GM12878 (cell line): ENCODE results near the gene WDR64. TPM values are rescaled to one million over a fixed set of nuclear protein-coding genes. Genes with fewer than 3 reads are reported as not detected.
A peak's percentile ranks its signal among the peaks of the same experiment; 100 is the strongest.

Experiments used
- ATAC-seq: fragments of 200-7000 bp; cut with Tn5 transposase; 3 replicates; pipeline ENCODE4 v1.9.1; 2020; ENCODE audit warnings: mild to moderate bottlenecking, moderate library complexity
- BruUV-seq: library from RNA; stranded (reverse); fragments of 400-500 nt; replicated peaks from 2 replicates; lab custom pipeline; 2021; lab: Mats Ljungman, UMichigan
- CTCF ChIA-PET: fragments of 300-600 bp; sonication (Branson Sonifier 250); formaldehyde crosslinking; extraction: SDS; loops from one replicate; lab custom pipeline; 2021; ENCODE audit warnings: inconsistent platforms; lab: Yijun Ruan, JAX
- POLR2A ChIA-PET: fragments of 350-600 bp; formaldehyde crosslinking; extraction: SDS; loops from one replicate; lab custom pipeline; 2021; ENCODE audit warnings: inconsistent platforms; lab: Charles Lee
- RAD21 ChIA-PET: fragments of 300-600 bp; sonication (Branson Sonifier 250); formaldehyde crosslinking; loops from one replicate; lab custom pipeline; 2023; ENCODE audit warnings: antibody characterized with exemption; ENCODE audit not compliant: unreplicated experiment; lab: Charles Lee
- SMC1A ChIA-PET: fragments of 300-600 bp; sonication (Branson Sonifier 250); formaldehyde crosslinking; loops from one replicate; lab custom pipeline; 2023; ENCODE audit not compliant: unreplicated experiment, uncharacterized antibody; lab: Charles Lee
- DNase-seq: peaks from one replicate; pipeline ENCODE4 v3.0.0-alpha.2; 2011; ENCODE audit warnings: low read depth, low spot score
- FAIRE-seq: peaks from 3 replicates; lab custom pipeline; 2011; peaks lifted over from hg19 to GRCh38; lab: Jason Lieb, UNC
- H2AFZ ChIP-seq: 2 replicates; pipeline ENCODE4 v1.6.0; 2011; ENCODE audit warnings: low read depth, low read length, control low read depth; ENCODE audit not compliant: control insufficient read depth
- H3K27ac ChIP-seq: 2 replicates; pipeline ENCODE4 v1.5.1; 2011; ENCODE audit warnings: control low read depth; ENCODE audit not compliant: control insufficient read depth, insufficient read depth
- H3K27me3 ChIP-seq, 2 experiments: replicated peaks in 1 of 2; 2 replicates each; pipeline versions ENCODE4 v1.6.0 to v1.6.1; 2011; ENCODE audit warnings: low read length in 1 of 2; ENCODE audit not compliant: control insufficient read depth in 2 of 2, insufficient read depth in 2 of 2
- H3K36me3 ChIP-seq, 2 experiments: 2 replicates each; pipeline ENCODE4 v1.5.1; 2011; ENCODE audit warnings: low read length in 1 of 2; ENCODE audit not compliant: control insufficient read depth in 2 of 2, insufficient read depth in 2 of 2
- H3K4me1 ChIP-seq: 2 replicates; pipeline ENCODE4 v1.6.1; 2011; ENCODE audit warnings: mild to moderate bottlenecking, low read length, moderate library complexity, mixed read lengths; ENCODE audit not compliant: control insufficient read depth, insufficient read depth
- H3K4me2 ChIP-seq: 2 replicates; pipeline ENCODE4 v1.6.0; 2011; ENCODE audit warnings: control low read depth; ENCODE audit not compliant: control insufficient read depth, insufficient read depth
- H3K4me3 ChIP-seq: fragments of 200-600 bp; sonication (generic); 2 replicates; pipeline ENCODE4 v1.5.1; 2016
- H3K79me2 ChIP-seq: 2 replicates; pipeline ENCODE4 v1.6.0; 2011; ENCODE audit warnings: low read length; ENCODE audit not compliant: control insufficient read depth, insufficient read depth
- H3K9ac ChIP-seq: 2 replicates; pipeline ENCODE4 v1.8.0; 2011; ENCODE audit warnings: low read length, control low read depth, mixed read lengths; ENCODE audit not compliant: control insufficient read depth, insufficient read depth
- H3K9me3 ChIP-seq: replicated peaks from 3 replicates; pipeline ENCODE4 v1.5.1; 2011; ENCODE audit warnings: mild to moderate bottlenecking, low read length; ENCODE audit not compliant: control insufficient read depth, insufficient read depth
- H4K20me1 ChIP-seq: 2 replicates; pipeline ENCODE4 v1.6.0; 2011; ENCODE audit not compliant: control insufficient read depth, insufficient read depth
- GATAD2B ChIP-seq: fragments of 450-650 bp; conservative IDR thresholded peaks from 2 replicates; pipeline ENCODE4 v1.6.1; 2017; ENCODE audit warnings: low read depth, mild to moderate bottlenecking, moderate library complexity
- HDAC2 ChIP-seq: fragments of 200-600 bp; sonication (generic); IDR thresholded peaks from 2 replicates; pipeline ENCODE4 v1.6.1; 2017
- IRF5 ChIP-seq: fragments of 450-650 bp; IDR thresholded peaks from 2 replicates; pipeline ENCODE4 v1.6.1; 2017; ENCODE audit warnings: borderline replicate concordance
- MAX ChIP-seq: IDR thresholded peaks from 2 replicates; pipeline ENCODE4 v1.6.1; 2012; ENCODE audit warnings: low read depth, low read length, improper control_type of control experiment
- MYB ChIP-seq: fragments of 150-350 bp; IDR thresholded peaks from 2 replicates; pipeline ENCODE4 v1.6.1; 2014; ENCODE audit warnings: mild to moderate bottlenecking, low read depth, low read length, borderline replicate concordance
- POLR2A ChIP-seq: IDR thresholded peaks from 2 replicates; pipeline ENCODE4 v1.6.1; 2011; ENCODE audit warnings: low read depth, mild to moderate bottlenecking, low read length
- RUNX3 ChIP-seq: IDR thresholded peaks from 2 replicates; pipeline ENCODE4 v1.6.1; 2012; ENCODE audit warnings: low read length, inconsistent platforms
- SMAD5 ChIP-seq: IDR thresholded peaks from 2 replicates; pipeline ENCODE4 v1.6.1; 2016; ENCODE audit warnings: antibody characterized with exemption, low read depth
- SREBF2 ChIP-seq: IDR thresholded peaks from 2 replicates; pipeline ENCODE4 v1.6.1; 2012; ENCODE audit warnings: mild to moderate bottlenecking, low read length
- SUZ12 ChIP-seq: fragments of 200-600 bp; sonication (generic); IDR thresholded peaks from one replicate; pipeline ENCODE4 v1.6.1; 2018; ENCODE audit warnings: antibody characterized with exemption, mild to moderate bottlenecking; ENCODE audit not compliant: unreplicated experiment
- ZBED1 ChIP-seq: IDR thresholded peaks from 2 replicates; pipeline ENCODE4 v1.6.1; 2016; ENCODE audit warnings: borderline replicate concordance
- WGBS: methylation state at CpG from one replicate; pipeline ENCODE4 v1.1.6; 2016; ENCODE audit warnings: low lambda C conversion rate; ENCODE audit not compliant: insufficient replicate concordance, insufficient coverage; ENCODE audit errors: missing lambda C conversion rate; 5-methylcytosine and 5-hydroxymethylcytosine counted together
- in situ Hi-C: fragments of 300-500 bp; cut with MboI; formaldehyde crosslinking; loops from 9 replicates; pipeline ENCODE4 v1.14.3; 2018; ENCODE audit warnings: mixed read lengths
- intact Hi-C: fragments of 100-400 bp; cut with micrococcal nuclease; formaldehyde crosslinking; loops from one replicate; pipeline ENCODE4 v1.14.2; 2022; ENCODE audit not compliant: unreplicated experiment
- polyA plus RNA-seq, 11 experiments: library from polyadenylated mRNA; depleted of rRNA in 4 of 11; unstranded in 6 of 11; stranded (reverse) in 5 of 11; fragments of >200 nt; fragmentation: Nextera tagmentation in 4 of 11; fragmentation: Illumina TruSeq in 1 of 11; extraction: Ambion mirVana in 4 of 11; extraction: Trizol in 1 of 11; gene quantifications; 1 replicate in 1 of 11; 2 replicates in 10 of 11; pipeline versions ENCODE4 v1.2.1 to v1.2.3, GENCODE V29; 2011 to 2016; ENCODE audit warnings: inconsistent platforms in 2 of 11, missing spikeins in 2 of 11, low read depth in 1 of 11
- total RNA-seq, 4 experiments: library from RNA; depleted of rRNA in 3 of 4; stranded (reverse); fragments of >200 nt in 3 of 4; fragmentation: Illumina TruSeq in 1 of 4; extraction: Trizol in 1 of 4; gene quantifications; 2 replicates each; pipeline versions ENCODE4 v1.2.1 to v1.2.3, GENCODE V29; 2013 to 2021

Gene WDR64
- total and polyA plus RNA-seq, 10 of the 15 experiments (the other 5 are each of a cell fraction or from before 2014, with no cell fraction given) = 0.01 TPM; not detected in 9

- Histone ChIP-seq H3K4me3 (no peak overlapping the region), H3K9me3 (no peaks in the 10 kb centered on the region), H3K27me3 (no peaks in the 10 kb centered on the region), H3K79me2 (no peaks in the 10 kb centered on the region), H3K9ac (no peak overlapping the region), H3K27ac (no peak overlapping the region), H2AFZ (peak overlapping the region; percentile 61), H4K20me1 (no peaks in the 10 kb centered on the region)
- BruUV-seq = no TSS peak
- intact Hi-C loops = no loop called here
- POLR2A ChIA-PET = no interaction called here
- no peak for DNase-seq
- CTCF ChIA-PET = interaction anchor here (0.6 to 1.8 kb wide), 4 partner anchors 8 to 228 kb away, joined by 3 to 6 read pairs (median 4); partner anchors contain the start of gene EXO1
- RAD21 ChIA-PET = interaction anchor here (0.8 kb wide), 1 partner anchor 229 kb away, joined by 5 read pairs; no protein-coding TSS in a partner anchor
- FAIRE-seq = no peak
- in situ Hi-C loops = no loop called here
- SMC1A ChIA-PET = interaction anchor here (1.1 to 1.2 kb wide), 2 partner anchors 8 to 228 kb away, joined by 3 to 4 read pairs; no protein-coding TSS in a partner anchor
- ATAC-seq = peak; percentile 82
- 75% methylated on average over 6 of the region's 6 CpGs for WGBS
- TF ChIP-seq SREBF2 = no peak
- TF ChIP-seq RUNX3 = peak; percentile 43; the same call in 1 of the 2 replicates
- TF ChIP-seq, all 136 proteins: peak for 1
- Histone ChIP-seq H3K4me1 (peaks cover 11% of the 10 kb centered on the region; the same call in 1 of the 2 replicates), H3K36me3 (no peaks in the 10 kb centered on the region), H3K4me2 (peak overlapping the region; percentile 57)
Measured at GRCh38 chr1:241839369-241839979, 187.4 kb downstream of the WDR64 start.

- intact Hi-C loops (no loop called here), in situ Hi-C loops (loop anchor here (5.0 kb wide), 1 partner anchor 228 kb away; no protein-coding TSS in a partner anchor)
- Histone ChIP-seq H3K9ac (no peak overlapping the region), H3K4me3 (no peak overlapping the region), H3K9me3 (no peaks in the 10 kb centered on the region), H3K79me2 (no peaks in the 10 kb centered on the region), H3K4me1 (peaks cover 11% of the 10 kb centered on the region; the same call in 1 of the 2 replicates), H3K27me3 (no peaks in the 10 kb centered on the region), H4K20me1 (no peaks in the 10 kb centered on the region), H3K4me2 (no peak overlapping the region), H3K36me3 (no peaks in the 10 kb centered on the region), H3K27ac (no peak overlapping the region), H2AFZ (no peak overlapping the region)
- no TSS peak for BruUV-seq
- FAIRE-seq (no peak), DNase-seq (no peak), ATAC-seq (no peak)
- WGBS = 79% methylated on average over 6 of the region's 6 CpGs
- TF ChIP-seq SMAD5 (no peak), SUZ12 (no peak), HDAC2 (no peak), MAX (no peak), GATAD2B (no peak), ZBED1 (no peak), IRF5 (no peak), MYB (no peak), POLR2A (no peak)
- ChIA-PET CTCF (no interaction called here), POLR2A (no interaction called here), RAD21 (no interaction called here), SMC1A (interaction anchor here (1.1 kb wide), 1 partner anchor 11 kb away, joined by 3 read pairs; no protein-coding TSS in a partner anchor)
Measured at GRCh38 chr1:241840164-241840563, 188.1 kb downstream of the WDR64 start.
